HG03571 (cell line): ENCODE data around the gene NELL1.

Experiments
- ATAC-seq: cut with Tn5 transposase; IDR thresholded peaks from one replicate; pipeline ENCODE4 v1.9.1; 2021; ENCODE audit not compliant: unreplicated experiment

Gene NELL1

DNA sequence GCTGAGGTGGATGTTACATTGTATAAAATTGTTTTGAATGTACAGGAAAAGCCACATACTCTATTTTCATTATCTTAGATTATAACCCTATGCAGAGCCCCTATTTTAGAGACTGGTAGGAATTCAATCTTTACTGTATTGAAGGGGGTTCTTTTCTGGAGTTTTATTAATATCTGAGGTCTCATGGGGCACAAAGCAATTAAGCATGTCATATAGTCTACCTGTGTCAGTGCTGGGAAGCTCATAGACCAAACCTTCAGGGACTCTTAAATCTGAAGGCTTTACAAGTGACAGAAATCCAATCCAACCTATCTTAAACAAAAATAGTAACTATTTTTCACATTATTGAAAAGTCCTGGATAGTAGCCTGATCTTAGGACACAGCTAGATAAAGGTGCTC lies 733.7 kb downstream of the NELL1 start:
- ATAC-seq: no peak

DNA sequence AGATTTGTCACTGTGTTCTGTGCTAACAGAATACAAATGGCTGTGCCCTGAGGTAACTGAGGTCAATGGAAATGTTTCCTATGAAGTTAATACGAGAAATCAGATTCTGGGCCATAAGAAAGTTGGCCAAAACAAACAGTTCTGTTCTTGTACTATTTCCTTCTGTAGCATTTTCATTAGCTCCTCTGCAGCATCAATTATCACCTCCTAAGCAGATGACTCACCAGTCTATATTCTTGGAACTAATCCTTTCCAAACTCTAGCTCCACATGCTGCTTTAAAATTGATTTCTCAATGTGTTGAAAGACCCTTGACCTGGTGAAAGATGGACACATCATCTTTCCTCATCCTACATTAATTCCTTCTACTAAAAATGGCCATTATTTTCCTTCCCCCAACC lies 736.0 kb downstream of the NELL1 start:
- no peak for ATAC-seq

DNA sequence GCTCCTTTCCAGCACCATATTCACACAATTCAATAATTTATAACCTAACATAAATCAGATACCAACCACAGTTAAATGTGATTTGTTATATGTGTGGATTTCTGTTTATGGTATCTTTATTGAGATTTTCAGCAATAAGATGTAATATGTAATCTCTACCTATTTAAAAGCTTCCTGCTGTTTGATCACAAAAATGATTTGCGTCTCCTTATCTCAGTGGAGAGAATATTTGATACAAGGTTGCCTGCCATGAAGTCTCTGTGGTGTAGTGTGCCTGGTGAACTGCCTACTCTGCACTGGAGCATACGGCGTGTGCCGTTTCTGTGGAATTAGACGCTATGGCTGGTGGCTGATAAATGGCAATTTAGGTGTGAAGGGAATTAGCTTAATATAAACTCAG lies 741.1 kb downstream of the NELL1 start:
- ATAC-seq: no peak

DNA sequence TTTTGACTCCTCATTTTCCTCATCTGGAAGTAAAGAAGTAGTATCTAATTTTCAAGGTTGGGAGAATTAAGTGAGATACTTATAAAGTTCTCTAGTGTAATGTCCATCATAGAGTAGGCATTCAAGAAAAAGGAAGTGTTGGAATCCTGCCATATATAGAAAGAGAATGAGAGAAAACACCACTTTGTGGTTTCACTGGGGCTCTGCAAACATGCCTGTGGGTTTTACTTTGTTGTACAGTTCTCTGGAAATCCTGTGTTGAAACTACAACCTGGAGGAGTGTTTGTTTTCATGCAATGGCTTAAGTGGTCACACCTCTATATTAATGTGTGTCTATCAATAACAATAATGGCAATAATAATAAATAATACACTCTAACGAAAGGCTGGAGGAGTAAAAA lies 741.7 kb downstream of the NELL1 start:
- no peak for ATAC-seq

DNA sequence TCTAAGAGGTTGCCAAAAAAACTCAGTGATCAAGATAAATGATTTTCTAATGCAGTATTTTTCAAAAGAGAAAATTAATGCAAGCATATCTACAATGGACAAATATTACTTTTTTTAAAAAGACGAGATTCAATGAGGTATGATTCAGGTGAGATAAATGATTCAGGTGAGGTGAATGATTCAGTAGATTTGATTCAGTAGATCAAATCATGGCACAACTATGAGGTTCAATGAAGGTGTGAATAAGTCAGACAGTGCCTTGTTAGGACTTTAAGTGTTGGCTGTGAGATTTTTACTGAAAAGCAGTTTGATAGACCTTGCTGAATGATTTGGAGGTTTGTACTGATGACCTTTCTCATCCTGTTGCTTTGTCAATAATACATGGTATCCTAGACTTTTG lies 742.2 kb downstream of the NELL1 start:
- ATAC-seq: no peak

- no peak for ATAC-seq
Measured at GRCh38 chr11:21412652-21413383, 743.4 kb downstream of the NELL1 start.

DNA sequence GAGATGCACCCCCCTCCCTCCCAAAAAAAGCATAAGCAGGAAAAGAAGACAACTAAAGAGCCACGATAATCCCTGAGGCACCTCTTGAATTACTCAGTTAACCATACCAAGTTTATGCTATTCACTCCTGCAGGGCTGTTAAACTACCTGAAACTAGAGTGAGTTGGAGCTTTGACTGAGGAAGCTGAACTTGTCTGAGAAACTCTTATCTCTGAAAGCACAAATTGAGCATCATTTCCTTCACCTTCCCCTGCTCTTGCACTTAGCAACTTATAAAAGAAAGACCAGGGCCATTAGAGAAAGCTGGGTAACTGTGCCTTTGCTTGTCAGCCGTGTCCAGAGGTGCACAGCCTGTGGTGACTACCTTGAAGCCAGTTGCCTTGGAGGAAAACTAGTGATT lies 745.6 kb downstream of the NELL1 start:
- no peak for ATAC-seq

GRCh38 chr11:21415606-21416005 lies 746.2 kb downstream of the NELL1 start:
- ATAC-seq: no peak

DNA sequence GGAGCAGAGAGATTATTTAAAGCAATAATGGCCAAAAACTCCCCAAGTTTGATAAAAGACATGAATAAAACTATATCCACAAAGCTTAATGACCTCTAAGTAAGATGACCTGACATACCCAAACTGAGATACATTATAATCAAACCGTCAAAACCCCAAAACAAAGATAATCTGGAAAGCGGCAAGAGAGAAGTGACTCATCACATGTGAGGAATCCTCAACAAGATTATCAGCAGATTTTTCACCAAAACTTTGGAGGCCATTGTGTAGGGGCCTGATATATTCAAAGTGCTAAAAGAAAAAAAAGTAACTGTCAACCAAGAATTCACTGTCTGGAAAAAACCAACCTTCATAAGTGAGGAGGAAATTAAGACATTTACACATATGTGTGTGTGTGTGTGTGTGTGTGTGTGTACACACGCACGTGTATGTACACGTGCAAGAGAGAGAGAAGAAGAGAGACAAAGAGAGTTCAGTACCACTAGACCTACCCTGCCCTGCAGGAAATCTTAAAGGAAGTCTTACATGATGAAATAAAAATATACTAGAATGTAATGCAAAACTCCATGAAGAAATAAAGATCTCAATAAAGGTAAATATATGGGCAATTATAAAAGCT lies 752.4 kb downstream of the NELL1 start:
- no peak for ATAC-seq

- ATAC-seq: no peak
Measured at GRCh38 chr11:21426931-21427330, 757.5 kb downstream of the NELL1 start.

DNA sequence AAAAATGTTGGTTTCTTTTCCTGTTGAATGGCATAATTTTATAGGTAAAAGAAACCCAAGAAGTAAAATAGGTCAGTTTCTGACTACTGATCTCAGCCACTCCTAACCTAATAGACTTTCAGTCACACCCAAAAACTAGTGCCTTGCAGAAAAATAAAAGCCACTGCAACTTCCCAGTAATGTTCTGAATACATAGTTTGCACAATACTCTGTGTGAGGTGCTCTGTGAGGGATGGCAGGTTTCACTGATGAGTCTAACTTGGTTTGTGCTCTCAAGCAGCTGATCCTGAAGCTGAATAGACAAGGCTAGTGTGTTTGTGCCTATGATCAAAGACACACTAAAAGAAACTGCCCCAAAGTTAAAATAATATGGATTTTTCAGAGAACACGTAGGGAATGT lies 758.3 kb downstream of the NELL1 start:
- no peak for ATAC-seq

DNA sequence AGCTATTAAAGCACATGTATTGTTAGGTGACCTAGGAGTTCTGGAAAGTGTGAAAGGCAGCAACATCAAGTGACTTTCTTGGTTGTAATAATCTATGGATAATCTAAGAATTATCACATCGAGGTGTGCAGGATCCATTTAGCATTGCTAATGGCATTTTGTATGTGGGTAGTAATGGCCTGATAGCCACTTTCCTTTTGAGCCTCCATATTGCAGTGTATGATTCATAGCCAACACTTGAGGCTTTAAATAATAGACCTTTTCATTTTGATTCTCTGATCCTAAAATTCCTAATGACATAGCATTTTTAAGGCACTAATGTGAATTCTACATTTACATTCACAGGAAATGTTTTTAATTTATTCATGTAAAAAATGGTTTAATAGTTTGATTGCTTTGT lies 759.4 kb downstream of the NELL1 start:
- ATAC-seq: no peak

- ATAC-seq: no peak
Measured at GRCh38 chr11:21429401-21429800, 760.0 kb downstream of the NELL1 start.

- no peak for ATAC-seq
Measured at GRCh38 chr11:21430537-21430936, 761.2 kb downstream of the NELL1 start.

GRCh38 chr11:21446939-21447590 lies 777.7 kb downstream of the NELL1 start:
- no peak for ATAC-seq

DNA sequence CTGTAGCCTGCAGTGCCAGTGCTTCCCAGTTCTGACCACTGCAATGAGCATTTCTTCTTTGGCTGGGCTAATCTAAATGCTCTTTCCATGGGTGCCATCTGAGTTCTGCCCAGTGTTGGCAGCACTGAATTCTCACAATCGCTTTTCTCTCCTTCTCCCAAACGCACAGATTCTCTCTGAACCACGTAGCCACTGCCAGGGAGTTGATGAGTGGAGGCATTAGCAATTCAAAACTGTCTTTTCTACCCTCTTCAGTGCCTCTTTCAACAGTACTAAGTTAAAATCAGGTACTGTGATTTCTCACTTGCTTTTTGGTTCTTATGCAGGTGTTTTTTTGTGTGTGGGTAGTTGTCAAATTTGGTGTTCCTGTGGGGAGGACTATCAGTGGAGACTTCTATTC lies 778.5 kb downstream of the NELL1 start:
- no peak for ATAC-seq

DNA sequence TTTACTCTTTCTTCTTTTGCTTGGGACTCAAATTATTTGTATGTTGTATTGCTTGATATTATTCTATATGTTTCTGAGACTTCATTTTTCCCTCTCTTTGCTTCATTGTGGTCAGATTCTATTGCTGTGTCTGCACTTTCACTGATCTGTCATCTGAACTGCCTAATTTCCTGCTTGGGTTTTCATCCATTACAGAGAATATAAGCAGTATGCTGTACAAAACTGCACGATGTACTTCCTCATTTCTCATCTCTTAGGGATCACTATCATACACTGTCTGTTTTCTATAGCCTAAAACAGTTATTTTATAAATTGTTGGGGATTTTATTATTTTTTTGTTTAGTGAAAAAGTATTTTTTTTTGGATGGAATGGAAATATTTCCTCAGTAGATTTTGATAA lies 786.8 kb downstream of the NELL1 start:
- no peak for ATAC-seq

DNA sequence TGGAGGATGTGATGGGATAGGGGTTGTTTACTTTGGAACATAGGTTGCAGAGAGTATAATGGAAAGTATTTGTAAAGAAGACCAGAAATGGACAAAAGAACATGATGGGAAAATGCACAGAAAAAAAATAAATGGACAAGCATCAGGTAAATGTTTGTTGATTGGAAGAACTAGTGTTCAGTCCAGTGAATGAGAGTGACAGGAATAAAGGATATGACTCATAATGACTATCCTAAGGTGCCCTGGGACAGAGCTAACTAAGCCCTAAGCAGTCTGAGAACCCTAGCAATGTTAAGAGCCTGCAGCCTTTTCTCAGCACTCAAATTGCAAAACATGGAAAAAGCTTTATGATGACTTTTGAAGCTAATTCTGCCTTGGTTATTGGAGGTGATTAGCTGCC lies 790.7 kb downstream of the NELL1 start:
- no peak for ATAC-seq

- no peak for ATAC-seq
Measured at GRCh38 chr11:21461701-21462100, 792.3 kb downstream of the NELL1 start.

GRCh38 chr11:21464601-21465193 lies 795.3 kb downstream of the NELL1 start:
- no peak for ATAC-seq

DNA sequence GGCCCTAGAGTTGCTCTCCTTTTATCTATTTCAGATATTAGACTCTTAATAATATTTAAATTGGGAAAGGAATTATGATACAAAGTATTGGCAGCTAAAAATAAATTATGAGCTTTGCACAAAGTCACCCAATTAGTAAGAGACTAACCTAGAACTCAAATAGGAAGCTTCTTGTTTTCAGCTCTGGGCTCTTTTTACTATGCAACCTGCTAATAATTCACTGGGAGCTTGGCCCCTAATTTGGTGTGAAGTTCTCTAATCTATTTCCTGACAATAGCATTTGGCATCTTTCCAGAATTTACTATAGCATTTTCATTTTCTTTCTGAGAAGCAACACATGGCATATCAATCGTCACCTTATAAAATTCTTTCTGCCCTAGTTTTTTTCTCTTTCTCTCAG lies 795.8 kb downstream of the NELL1 start:
- no peak for ATAC-seq

DNA sequence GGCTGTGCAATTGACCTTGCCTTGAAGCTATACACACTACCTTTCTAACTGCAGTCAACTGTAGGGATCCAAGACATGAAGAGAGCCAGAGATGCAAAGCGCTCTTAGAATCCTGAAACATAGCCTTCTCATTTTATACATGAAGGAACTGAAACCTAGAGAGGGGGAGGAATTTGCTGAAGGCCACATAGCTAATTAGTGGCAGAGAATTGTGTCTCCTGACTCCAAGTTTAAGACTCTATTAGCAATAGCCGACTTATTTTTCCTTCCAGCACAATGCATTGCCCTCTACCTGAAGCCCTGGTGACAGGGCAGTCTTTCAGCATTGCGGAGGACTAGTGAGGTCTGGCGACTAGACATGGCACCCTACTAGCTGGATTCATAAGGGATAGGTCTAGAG lies 796.5 kb downstream of the NELL1 start:
- ATAC-seq: no peak
